Natural killer cell (primary cell): ENCODE data around the gene SMAP1. TPM values are rescaled to one million over a fixed set of nuclear protein-coding genes. Genes with fewer than 3 reads are reported as not detected.
A peak's percentile ranks its signal among the peaks of the same experiment; 100 is the strongest.

Experiments
- ATAC-seq, 3 donors: fragments of 150-1000 bp in 2 of 3; fragments of 200-7000 bp in 1 of 3; cut with Tn5 transposase; 1 replicate in 1 of 3; 2 replicates in 2 of 3; pipeline ENCODE4 v1.10.0; 2021; ENCODE audit warnings: mild to moderate bottlenecking in 2 of 3, moderate library complexity in 2 of 3
- DNase-seq, 2 donors: peaks; one replicate each; pipeline versions ENCODE4 v3.0.0 to v3.0.0-alpha.2; 2013 to 2021; ENCODE audit warnings: mixed read lengths in 1 of 2
- H3K27ac ChIP-seq: one replicate; pipeline ENCODE4 v1.5.1; 2013; ENCODE audit warnings: mild to moderate bottlenecking, low read length
- H3K27me3 ChIP-seq: one replicate; pipeline ENCODE4 v1.6.1; 2013; ENCODE audit warnings: low read length; ENCODE audit not compliant: control insufficient read depth, insufficient read depth
- H3K36me3 ChIP-seq: one replicate; pipeline ENCODE4 v1.6.1; 2013; ENCODE audit warnings: low read length; ENCODE audit not compliant: control insufficient read depth, insufficient read depth
- H3K4me1 ChIP-seq: one replicate; pipeline ENCODE4 v1.6.1; 2013; ENCODE audit warnings: low read length; ENCODE audit not compliant: control insufficient read depth, insufficient read depth
- H3K4me3 ChIP-seq: one replicate; pipeline ENCODE4 v1.5.1; 2013; ENCODE audit warnings: low read length
- H3K9me3 ChIP-seq: one replicate; pipeline ENCODE4 v1.6.1; 2013; ENCODE audit warnings: low read length; ENCODE audit not compliant: control insufficient read depth, insufficient read depth
- H3K27ac Mint-ChIP-seq, 2 donors: one replicate each; pipeline ENCODE4 v1.8.0; 2022; ENCODE audit warnings: mild to moderate bottlenecking in 2 of 2, mixed read lengths in 2 of 2, moderate library complexity in 1 of 2
- H3K27me3 Mint-ChIP-seq, 2 donors: one replicate each; pipeline ENCODE4 v1.8.0; 2022; ENCODE audit warnings: low read depth in 2 of 2, mixed read lengths in 2 of 2
- H3K36me3 Mint-ChIP-seq: one replicate; pipeline ENCODE4 v1.8.0; 2022; ENCODE audit warnings: mixed read lengths
- H3K4me1 Mint-ChIP-seq, 2 donors: one replicate each; pipeline ENCODE4 v1.8.0; 2022; ENCODE audit warnings: mixed read lengths in 2 of 2
- H3K4me3 Mint-ChIP-seq: one replicate; pipeline ENCODE4 v1.8.0; 2022; ENCODE audit warnings: mild to moderate bottlenecking, moderate library complexity, mixed read lengths
- H3K9me3 Mint-ChIP-seq, 2 donors: one replicate each; pipeline ENCODE4 v1.8.0; 2022; ENCODE audit warnings: mixed read lengths in 2 of 2
- WGBS: methylation state at CpG from one replicate; pipeline ENCODE4 v1.1.7; 2013; ENCODE audit warnings: missing lambda C conversion rate; ENCODE audit not compliant: insufficient coverage; 5-methylcytosine and 5-hydroxymethylcytosine counted together
- intact Hi-C: fragments of 100-400 bp; cut with micrococcal nuclease; formaldehyde crosslinking; loops from one replicate; pipeline ENCODE4 v1.14.2; 2022
- total RNA-seq, 4 donors: library from RNA; stranded (reverse); fragments of 120-200 nt in 1 of 4; gene quantifications; one replicate each; pipeline versions ENCODE4 v1.2.3 to v1.2.4, GENCODE V29; 2013 to 2022
- TF ChIP-seq, protein P1 (sequence below): fragments of 200-600 bp; IDR thresholded peaks from one replicate; pipeline ENCODE4 v1.8.0; 2022; ENCODE audit warnings: antibody characterized with exemption

SMAP1 gene
- total RNA-seq, 3 donors from 2014 or later (not counting 1 experiment from before 2014, with no cell fraction given), result 28.6 to 35.4 (median 30.6) TPM

DNA sequence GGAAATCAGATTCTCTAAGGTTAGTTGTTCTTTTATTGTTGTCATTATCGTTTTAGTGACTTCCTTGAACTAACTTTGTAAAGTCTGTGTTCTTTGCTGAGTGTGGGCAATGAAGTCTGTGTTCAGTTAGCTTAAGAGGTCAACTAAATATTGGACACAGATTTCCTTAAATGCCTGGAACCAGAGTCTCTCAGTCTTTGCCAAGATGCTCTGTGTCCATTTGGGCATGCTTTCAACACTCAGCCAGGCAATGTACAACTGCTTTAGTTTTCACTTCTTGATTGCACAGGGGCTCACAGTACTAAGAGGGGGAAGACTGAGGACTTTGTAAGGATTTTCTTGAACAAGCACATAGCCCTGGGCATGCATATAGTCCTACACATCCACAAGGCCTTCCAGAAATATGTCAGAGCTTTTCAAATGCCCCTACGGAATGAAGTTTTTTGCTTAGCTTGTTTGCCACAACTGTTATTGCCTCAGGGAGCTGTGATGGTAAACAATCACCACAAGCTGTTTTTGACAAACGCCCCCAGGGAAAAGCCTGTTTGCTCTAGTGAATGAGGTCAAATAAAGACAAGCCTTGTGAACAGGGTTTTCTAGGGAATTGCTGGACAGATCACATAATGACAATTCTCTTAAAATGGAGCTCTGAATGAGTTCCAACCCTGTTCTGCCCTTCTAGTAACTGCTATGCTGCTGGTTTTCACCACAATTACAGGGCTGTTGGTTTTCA lies 206.7 kb downstream of the SMAP1 start:
- Histone ChIP-seq H3K4me3 (no peak overlapping the region), H3K9me3 (no peaks in the 10 kb centered on the region), H3K36me3 (no peaks in the 10 kb centered on the region), H3K27ac (no peak overlapping the region), H3K27me3 (no peaks in the 10 kb centered on the region), H3K4me1 (no peaks in the 10 kb centered on the region)
- no peak overlapping the region for H3K27ac Mint-ChIP-seq
- TF ChIP-seq, protein P1, sequence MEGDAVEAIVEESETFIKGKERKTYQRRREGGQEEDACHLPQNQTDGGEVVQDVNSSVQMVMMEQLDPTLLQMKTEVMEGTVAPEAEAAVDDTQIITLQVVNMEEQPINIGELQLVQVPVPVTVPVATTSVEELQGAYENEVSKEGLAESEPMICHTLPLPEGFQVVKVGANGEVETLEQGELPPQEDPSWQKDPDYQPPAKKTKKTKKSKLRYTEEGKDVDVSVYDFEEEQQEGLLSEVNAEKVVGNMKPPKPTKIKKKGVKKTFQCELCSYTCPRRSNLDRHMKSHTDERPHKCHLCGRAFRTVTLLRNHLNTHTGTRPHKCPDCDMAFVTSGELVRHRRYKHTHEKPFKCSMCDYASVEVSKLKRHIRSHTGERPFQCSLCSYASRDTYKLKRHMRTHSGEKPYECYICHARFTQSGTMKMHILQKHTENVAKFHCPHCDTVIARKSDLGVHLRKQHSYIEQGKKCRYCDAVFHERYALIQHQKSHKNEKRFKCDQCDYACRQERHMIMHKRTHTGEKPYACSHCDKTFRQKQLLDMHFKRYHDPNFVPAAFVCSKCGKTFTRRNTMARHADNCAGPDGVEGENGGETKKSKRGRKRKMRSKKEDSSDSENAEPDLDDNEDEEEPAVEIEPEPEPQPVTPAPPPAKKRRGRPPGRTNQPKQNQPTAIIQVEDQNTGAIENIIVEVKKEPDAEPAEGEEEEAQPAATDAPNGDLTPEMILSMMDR, result no peak
- H3K27me3 Mint-ChIP-seq, result peaks cover 17 to 34% of the 10 kb centered on the region in 2 donors
- H3K4me1 Mint-ChIP-seq, result no peaks in the 10 kb centered on the region
- WGBS, result 66% methylated on average over 3 of the region's 3 CpGs
- intact Hi-C loops, result no loop called here
- H3K4me3 Mint-ChIP-seq, result no peak overlapping the region
- ATAC-seq, result no peak
- H3K36me3 Mint-ChIP-seq, result peaks cover 23% of the 10 kb centered on the region
- DNase-seq, result no peak
- peaks cover 5 to 10% of the 10 kb centered on the region in 2 donors for H3K9me3 Mint-ChIP-seq

DNA sequence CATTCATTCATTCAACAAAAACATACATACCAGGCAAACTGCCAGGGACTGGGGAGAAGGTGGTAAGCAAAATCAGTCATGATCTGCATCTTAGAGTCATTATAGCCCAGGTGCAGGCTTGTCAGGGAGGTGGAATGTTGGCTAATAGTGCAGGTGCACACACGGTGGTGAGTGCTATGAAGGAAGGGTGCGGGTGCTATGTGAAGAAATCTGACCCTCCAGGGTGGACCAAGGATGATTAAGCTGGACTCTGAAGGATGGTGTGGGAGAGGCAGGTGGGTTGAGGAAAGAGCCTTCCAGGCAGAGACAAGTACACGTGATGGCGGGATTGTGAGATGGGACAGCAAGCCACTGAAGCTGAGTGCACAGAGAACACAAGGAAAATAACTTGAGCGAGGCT lies 211.8 kb downstream of the SMAP1 start:
- no peak overlapping the region for H3K4me3 Mint-ChIP-seq
- Histone ChIP-seq H3K27ac (no peak overlapping the region), H3K36me3 (no peaks in the 10 kb centered on the region), H3K9me3 (no peaks in the 10 kb centered on the region), H3K4me1 (no peaks in the 10 kb centered on the region), H3K4me3 (no peak overlapping the region), H3K27me3 (no peaks in the 10 kb centered on the region)
- no peak for ATAC-seq
- no peak overlapping the region for H3K27ac Mint-ChIP-seq
- no peaks in the 10 kb centered on the region for H3K4me1 Mint-ChIP-seq
- H3K36me3 Mint-ChIP-seq, result no peaks in the 10 kb centered on the region
- no peak for DNase-seq
- no peaks in the 10 kb centered on the region for H3K9me3 Mint-ChIP-seq
- 89% methylated on average over 5 of the region's 5 CpGs for WGBS
- H3K27me3 Mint-ChIP-seq, result peaks cover 23 to 32% of the 10 kb centered on the region in 2 donors
- intact Hi-C loops, result no loop called here
- TF ChIP-seq, protein P1, result no peak

DNA sequence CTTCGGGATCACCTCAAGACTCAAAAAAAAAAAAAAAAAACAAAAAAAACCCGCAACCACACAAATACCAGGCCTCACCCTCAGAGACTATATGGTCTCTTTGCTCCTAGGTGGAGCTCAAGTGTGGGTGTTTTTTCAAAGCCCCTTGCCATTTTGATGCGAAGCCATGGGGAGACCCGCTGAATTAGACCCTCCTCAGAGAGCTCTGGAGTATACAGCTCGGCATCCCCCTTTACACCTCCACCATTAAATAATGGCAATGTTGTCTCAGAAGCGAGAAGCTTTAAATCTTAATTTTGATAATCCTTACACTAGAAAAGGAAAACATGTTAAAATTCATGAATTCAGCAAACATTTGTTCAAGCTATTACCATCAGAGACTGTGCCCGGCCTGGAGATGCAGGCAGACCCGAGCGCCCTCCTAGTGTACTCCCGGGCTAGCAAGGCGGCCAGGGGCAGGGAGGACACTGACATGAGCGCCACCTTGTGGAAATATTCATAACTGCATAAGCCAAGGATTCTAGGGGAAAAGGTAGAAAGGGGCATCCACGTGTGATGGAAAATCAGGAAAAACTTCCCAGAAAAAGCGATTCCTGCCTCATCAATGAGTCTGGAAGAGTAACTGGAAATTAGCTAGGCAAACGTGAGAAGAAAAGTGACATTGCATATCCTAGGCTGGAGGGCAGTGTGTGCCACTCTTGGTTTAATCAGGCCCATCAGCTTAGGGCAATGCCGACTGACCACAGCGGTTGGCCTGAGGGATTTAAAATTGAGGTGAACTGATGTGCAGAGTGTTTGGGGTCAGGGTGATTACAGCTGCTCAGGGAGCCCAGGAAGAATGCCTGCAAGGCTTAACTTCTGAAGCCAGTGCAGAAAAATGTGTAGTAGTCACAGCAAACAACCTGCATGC lies 216.6 kb downstream of the SMAP1 start:
- WGBS, result 41% methylated on average over 16 of the region's 17 CpGs
- H3K36me3 Mint-ChIP-seq, result no peaks in the 10 kb centered on the region
- no peak overlapping the region for H3K27ac ChIP-seq
- no peaks in the 10 kb centered on the region for H3K4me1 Mint-ChIP-seq
- no peaks in the 10 kb centered on the region for H3K9me3 ChIP-seq
- ATAC-seq (peak; percentile 75 to 92 (median 87)), DNase-seq (peak; percentile 32 to 76)
- peaks cover 16 to 32% of the 10 kb centered on the region in 2 donors for H3K27me3 Mint-ChIP-seq
- no peaks in the 10 kb centered on the region for H3K9me3 Mint-ChIP-seq
- no peaks in the 10 kb centered on the region for H3K36me3 ChIP-seq
- intact Hi-C loops, result loop anchor here (1.0 to 2.0 kb wide), 2 partner anchors 178 to 364 kb away; no protein-coding TSS in a partner anchor
- no peak overlapping the region for H3K4me3 ChIP-seq
- H3K27ac Mint-ChIP-seq, result no peak overlapping the region
- H3K4me1 ChIP-seq, result no peaks in the 10 kb centered on the region
- H3K4me3 Mint-ChIP-seq, result no peak overlapping the region
- no peaks in the 10 kb centered on the region for H3K27me3 ChIP-seq
- TF ChIP-seq, protein P1, result peak; percentile 86
